Smooth muscle cell (in vitro differentiated cells): ENCODE data around the gene ORMDL1. TPM values are rescaled to one million over a fixed set of nuclear protein-coding genes. Genes with fewer than 3 reads are reported as not detected.

Experiments used
- DNase-seq: peaks from one replicate; lab custom pipeline; 2025; ENCODE audit not compliant: unreplicated experiment; lab: John Stamatoyannopoulos, UW
- H2AFZ ChIP-seq: fragments of 200-600 bp; sonication (generic); 2 replicates; pipeline ENCODE4 v1.6.0; 2016; ENCODE audit warnings: antibody characterized with exemption, low read depth, mild to moderate bottlenecking
- H3F3A ChIP-seq: fragments of 200-600 bp; sonication (generic); 2 replicates; pipeline ENCODE4 v1.6.0; 2017; ENCODE audit warnings: antibody characterized with exemption, low read depth
- H3K27ac ChIP-seq: fragments of 200-600 bp; sonication (generic); 2 replicates; pipeline ENCODE4 v1.5.1; 2016; ENCODE audit warnings: low read depth, mild to moderate bottlenecking
- H3K27me3 ChIP-seq: fragments of 200-600 bp; sonication (generic); 2 replicates; pipeline ENCODE4 v1.6.1; 2016; ENCODE audit warnings: low read depth, mild to moderate bottlenecking
- H3K36me3 ChIP-seq: fragments of 200-600 bp; sonication (generic); 2 replicates; pipeline ENCODE4 v1.5.1; 2016; ENCODE audit warnings: low read depth
- H3K4me1 ChIP-seq: fragments of 200-600 bp; sonication (generic); 2 replicates; pipeline ENCODE4 v1.5.1; 2016; ENCODE audit warnings: low read depth
- H3K4me2 ChIP-seq: fragments of 200-600 bp; sonication (generic); 2 replicates; pipeline ENCODE4 v1.6.0; 2016; ENCODE audit warnings: mild to moderate bottlenecking
- H3K4me3 ChIP-seq: fragments of 200-600 bp; sonication (generic); 2 replicates; pipeline ENCODE4 v1.5.1; 2016; ENCODE audit warnings: mild to moderate bottlenecking
- H3K79me2 ChIP-seq: fragments of 200-600 bp; sonication (generic); 2 replicates; pipeline ENCODE4 v1.6.0; 2016; ENCODE audit warnings: low read depth, mild to moderate bottlenecking
- H3K9ac ChIP-seq: fragments of 200-600 bp; sonication (generic); 2 replicates; pipeline ENCODE4 v1.6.0; 2016; ENCODE audit warnings: low read depth
- H3K9me3 ChIP-seq: fragments of 200-600 bp; sonication (generic); replicated peaks from 2 replicates; pipeline ENCODE4 v1.5.1; 2016; ENCODE audit warnings: low read depth
- H4K20me1 ChIP-seq: fragments of 200-600 bp; sonication (generic); 2 replicates; pipeline ENCODE4 v1.6.0; 2016; ENCODE audit warnings: low read depth
- WGBS: methylation state at CpG from one replicate; pipeline ENCODE4 v1.1.7; 2016; ENCODE audit warnings: low lambda C conversion rate; 5-methylcytosine and 5-hydroxymethylcytosine counted together
- polyA plus RNA-seq: library from polyadenylated mRNA; unstranded; fragments of >200 nt; fragmentation: Nextera tagmentation; extraction: Ambion mirVana; gene quantifications from 2 replicates; pipeline ENCODE4 v1.2.1, GENCODE V29; 2016
- total RNA-seq: library from RNA; depleted of rRNA; stranded (reverse); fragments of >200 nt; gene quantifications from 2 replicates; pipeline ENCODE4 v1.2.3, GENCODE V29; 2014
- TF ChIP-seq, protein P1 (sequence below): fragments of 200-600 bp; sonication (generic); IDR thresholded peaks from 2 replicates; pipeline ENCODE4 v1.5.1; 2017; ENCODE audit warnings: borderline replicate concordance, mild to moderate bottlenecking, antibody characterized with exemption; ENCODE audit not compliant: insufficient read depth, poor library complexity, severe bottlenecking

Gene ORMDL1
- total and polyA plus RNA-seq, 2 experiments from 2014 or later = 47.3 to 60.2 TPM

- Histone ChIP-seq H3F3A (no peaks in the 10 kb centered on the region), H3K9me3 (no peaks in the 10 kb centered on the region), H3K36me3 (peaks cover 19% of the 10 kb centered on the region), H3K79me2 (peaks cover 80% of the 10 kb centered on the region), H3K4me3 (peak overlapping the region; percentile 73), H3K4me1 (peaks cover 16% of the 10 kb centered on the region), H3K27ac (peak overlapping the region; percentile 90), H3K4me2 (peak overlapping the region; percentile 90), H2AFZ (no peak overlapping the region), H3K9ac (peak overlapping the region; percentile 71), H3K27me3 (no peaks in the 10 kb centered on the region), H4K20me1 (peaks cover 18% of the 10 kb centered on the region)
- no peak for DNase-seq
- TF ChIP-seq, protein P1, sequence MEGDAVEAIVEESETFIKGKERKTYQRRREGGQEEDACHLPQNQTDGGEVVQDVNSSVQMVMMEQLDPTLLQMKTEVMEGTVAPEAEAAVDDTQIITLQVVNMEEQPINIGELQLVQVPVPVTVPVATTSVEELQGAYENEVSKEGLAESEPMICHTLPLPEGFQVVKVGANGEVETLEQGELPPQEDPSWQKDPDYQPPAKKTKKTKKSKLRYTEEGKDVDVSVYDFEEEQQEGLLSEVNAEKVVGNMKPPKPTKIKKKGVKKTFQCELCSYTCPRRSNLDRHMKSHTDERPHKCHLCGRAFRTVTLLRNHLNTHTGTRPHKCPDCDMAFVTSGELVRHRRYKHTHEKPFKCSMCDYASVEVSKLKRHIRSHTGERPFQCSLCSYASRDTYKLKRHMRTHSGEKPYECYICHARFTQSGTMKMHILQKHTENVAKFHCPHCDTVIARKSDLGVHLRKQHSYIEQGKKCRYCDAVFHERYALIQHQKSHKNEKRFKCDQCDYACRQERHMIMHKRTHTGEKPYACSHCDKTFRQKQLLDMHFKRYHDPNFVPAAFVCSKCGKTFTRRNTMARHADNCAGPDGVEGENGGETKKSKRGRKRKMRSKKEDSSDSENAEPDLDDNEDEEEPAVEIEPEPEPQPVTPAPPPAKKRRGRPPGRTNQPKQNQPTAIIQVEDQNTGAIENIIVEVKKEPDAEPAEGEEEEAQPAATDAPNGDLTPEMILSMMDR = no peak
- 87% methylated on average over 4 of the region's 4 CpGs for WGBS
Measured at GRCh38 chr2:189782221-189782671, 1.9 kb downstream of the ORMDL1 start.

DNA sequence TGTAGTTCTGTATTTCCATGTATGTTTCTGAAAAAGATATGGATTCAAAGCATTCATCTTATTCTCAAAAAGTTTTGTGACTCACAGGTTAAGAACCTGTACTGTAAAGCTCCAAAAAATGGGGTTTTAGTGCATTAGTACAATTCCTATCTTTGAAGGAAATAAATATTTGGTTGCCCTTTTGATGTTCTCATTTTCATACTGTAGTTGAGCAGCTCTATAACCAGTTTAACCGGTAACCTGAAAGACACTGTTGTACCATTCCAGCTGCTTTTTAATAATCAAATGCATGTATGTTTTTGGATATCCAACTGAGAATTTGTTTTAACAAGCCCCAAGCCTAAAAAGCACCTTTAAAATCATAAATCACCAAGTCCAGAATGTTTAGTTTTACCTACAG lies 11.9 kb downstream of the ORMDL1 start:
- 87% methylated on average over 1 of the region's 1 CpG for WGBS
- H3K9me3 ChIP-seq = no peaks in the 10 kb centered on the region
- H3K36me3 ChIP-seq = peaks cover 41% of the 10 kb centered on the region

GRCh38 chr2:189770590-189771322 lies 13.4 kb downstream of the ORMDL1 start:
- Histone ChIP-seq H2AFZ (no peak overlapping the region), H3K4me1 (no peaks in the 10 kb centered on the region), H4K20me1 (no peaks in the 10 kb centered on the region), H3K27ac (no peak overlapping the region), H3K79me2 (no peaks in the 10 kb centered on the region), H3F3A (no peaks in the 10 kb centered on the region), H3K27me3 (no peaks in the 10 kb centered on the region), H3K4me3 (no peak overlapping the region), H3K36me3 (peaks cover 30% of the 10 kb centered on the region), H3K9me3 (no peaks in the 10 kb centered on the region), H3K4me2 (no peak overlapping the region), H3K9ac (no peak overlapping the region)
- TF ChIP-seq, protein P1 = no peak
- 81% methylated on average over 6 of the region's 6 CpGs for WGBS
- DNase-seq = no peak

More for the DNA sequence above, 11.9 kb downstream of the ORMDL1 start:
- H3K9ac ChIP-seq = no peak overlapping the region
- TF ChIP-seq, protein P1 = no peak
- no peaks in the 10 kb centered on the region for H3K27me3 ChIP-seq
- H4K20me1 ChIP-seq = no peaks in the 10 kb centered on the region
- H3K4me2 ChIP-seq = no peak overlapping the region
- H3F3A ChIP-seq = no peaks in the 10 kb centered on the region
- no peak overlapping the region for H3K4me3 ChIP-seq
- no peak for DNase-seq
- peaks cover 4% of the 10 kb centered on the region for H3K79me2 ChIP-seq
- no peak overlapping the region for H3K27ac ChIP-seq
- no peaks in the 10 kb centered on the region for H3K4me1 ChIP-seq
- H2AFZ ChIP-seq = no peak overlapping the region
